Liver (tissue), 9 donors: ENCODE data around the gene SLC2A6. TPM values are rescaled to one million over a fixed set of nuclear protein-coding genes. Genes with fewer than 3 reads are reported as not detected.

Experiments
- DNase-seq: peaks from one replicate; pipeline ENCODE4 v3.0.0-alpha.2; 2017; ENCODE audit warnings: low spot score
- H3K27ac ChIP-seq, 2 donors: one replicate each; pipeline ENCODE4 v1.7.0; 2013; ENCODE audit warnings: inconsistent platforms in 2 of 2, low read length in 2 of 2, control low read depth in 1 of 2, low read depth in 1 of 2, mild to moderate bottlenecking in 1 of 2
- H3K27me3 ChIP-seq, 4 donors: one replicate each; pipeline versions ENCODE4 v1.6.1 to v1.7.0; 2013; ENCODE audit warnings: low read length in 3 of 4, inconsistent platforms in 1 of 4, mild to moderate bottlenecking in 1 of 4, moderate library complexity in 1 of 4; ENCODE audit not compliant: control insufficient read depth in 4 of 4, insufficient read depth in 4 of 4
- H3K36me3 ChIP-seq, 4 donors: one replicate each; pipeline versions ENCODE4 v1.6.1 to v1.7.0; 2013; ENCODE audit warnings: low read length in 3 of 4, mild to moderate bottlenecking in 3 of 4, low read depth in 1 of 4, moderate library complexity in 1 of 4; ENCODE audit not compliant: control insufficient read depth in 4 of 4, insufficient read depth in 3 of 4
- H3K4me1 ChIP-seq, 4 donors: one replicate each; pipeline versions ENCODE4 v1.6.1 to v1.7.0; 2013; ENCODE audit warnings: low read length in 3 of 4, mild to moderate bottlenecking in 3 of 4, moderate library complexity in 1 of 4; ENCODE audit not compliant: control insufficient read depth in 4 of 4, insufficient read depth in 4 of 4
- H3K4me3 ChIP-seq, 3 donors: one replicate each; pipeline versions ENCODE4 v1.6.1 to v1.7.0; 2013; ENCODE audit warnings: low read length in 3 of 3, control low read depth in 1 of 3, low read depth in 1 of 3, mild to moderate bottlenecking in 1 of 3
- H3K9ac ChIP-seq, 2 donors: one replicate each; pipeline ENCODE4 v1.7.0; 2013; ENCODE audit warnings: low read length in 2 of 2, mild to moderate bottlenecking in 2 of 2, moderate library complexity in 2 of 2, control low read depth in 1 of 2, low read depth in 1 of 2
- H3K9me3 ChIP-seq, 4 donors: one replicate each; pipeline versions ENCODE4 v1.6.1 to v1.7.0; 2013; ENCODE audit warnings: low read length in 3 of 4; ENCODE audit not compliant: control insufficient read depth in 4 of 4
- EGR1 ChIP-seq, 2 donors: IDR thresholded peaks; 2 replicates each; pipeline ENCODE4 v1.6.1; 2016 to 2018; ENCODE audit warnings: antibody characterized with exemption in 2 of 2, low read depth in 2 of 2
- FOXA1 ChIP-seq: IDR thresholded peaks from 2 replicates; pipeline ENCODE4 v1.6.1; 2016; ENCODE audit warnings: antibody characterized with exemption
- FOXA2 ChIP-seq: IDR thresholded peaks from 2 replicates; pipeline ENCODE4 v1.6.1; 2016; ENCODE audit warnings: antibody characterized with exemption
- GABPA ChIP-seq, 2 donors: IDR thresholded peaks in 1 of 2; conservative IDR thresholded peaks in 1 of 2; 2 replicates each; pipeline ENCODE4 v1.6.1; 2016; ENCODE audit warnings: antibody characterized with exemption in 2 of 2, mild to moderate bottlenecking in 1 of 2, moderate library complexity in 1 of 2
- HNF4A ChIP-seq, 2 donors: conservative IDR thresholded peaks; 2 replicates each; pipeline ENCODE4 v1.6.1; 2016; ENCODE audit warnings: antibody characterized with exemption in 2 of 2, mild to moderate bottlenecking in 2 of 2
- HNF4G ChIP-seq: IDR thresholded peaks from 2 replicates; pipeline ENCODE4 v1.6.1; 2016; ENCODE audit warnings: antibody characterized with exemption
- JUND ChIP-seq, 2 donors: IDR thresholded peaks; 2 replicates each; pipeline ENCODE4 v1.6.1; 2016; ENCODE audit warnings: antibody characterized with exemption in 2 of 2
- NR2F2 ChIP-seq: IDR thresholded peaks from 2 replicates; pipeline ENCODE4 v1.6.1; 2016; ENCODE audit warnings: antibody characterized with exemption
- RAD21 ChIP-seq, 2 donors: IDR thresholded peaks; 2 replicates each; pipeline ENCODE4 v1.6.1; 2016; ENCODE audit warnings: antibody characterized with exemption in 2 of 2, mild to moderate bottlenecking in 2 of 2
- RXRA ChIP-seq, 2 donors: IDR thresholded peaks; 2 replicates each; pipeline ENCODE4 v1.6.1; 2017 to 2018; ENCODE audit warnings: antibody characterized with exemption in 2 of 2, mild to moderate bottlenecking in 1 of 2
- SP1 ChIP-seq: IDR thresholded peaks from 2 replicates; pipeline ENCODE4 v1.6.1; 2018; ENCODE audit warnings: antibody characterized with exemption, mild to moderate bottlenecking
- TAF1 ChIP-seq: conservative IDR thresholded peaks from 2 replicates; pipeline ENCODE4 v1.6.1; 2016; ENCODE audit warnings: antibody characterized with exemption, mild to moderate bottlenecking
- YY1 ChIP-seq: IDR thresholded peaks from 2 replicates; pipeline ENCODE4 v1.6.1; 2016; ENCODE audit warnings: antibody characterized with exemption, mild to moderate bottlenecking
- WGBS: extraction: QIAGEN DNeasy Blood & Tissue Kit; methylation state at CpG from one replicate; pipeline ENCODE4 v1.1.7; 2013; 5-methylcytosine and 5-hydroxymethylcytosine counted together
- polyA plus RNA-seq, 2 donors: library from polyadenylated mRNA; stranded (reverse) in 1 of 2; unstranded in 1 of 2; fragments of 200-250 nt in 1 of 2; fragments of >200 nt in 1 of 2; fragmentation: Nextera tagmentation in 1 of 2; extraction: Ambion mirVana in 1 of 2; gene quantifications; one replicate each; pipeline versions ENCODE4 v1.2.1 to v1.2.3, GENCODE V29; 2013 to 2015
- total RNA-seq, 2 donors: library from RNA; depleted of rRNA; stranded (reverse); fragments of >200 nt; gene quantifications; one replicate each; pipeline ENCODE4 v1.2.3, GENCODE V29; 2014
- TF ChIP-seq, protein P1 (sequence below): fragments of 150-350 bp; IDR thresholded peaks from 2 replicates; pipeline ENCODE4 v1.5.1; 2017; ENCODE audit warnings: improper control_type of control experiment, low read depth, low read length; ENCODE audit not compliant: missing input control
- TF ChIP-seq, protein P2 (sequence below): IDR thresholded peaks from 2 replicates; pipeline ENCODE4 v1.6.1; 2016; ENCODE audit warnings: antibody characterized with exemption
- TF ChIP-seq, protein P3 (sequence below): IDR thresholded peaks from 2 replicates; pipeline ENCODE4 v1.6.1; 2016; ENCODE audit warnings: antibody characterized with exemption
- TF ChIP-seq, protein P4 (sequence below): IDR thresholded peaks from 2 replicates; pipeline ENCODE4 v1.6.1; 2016; ENCODE audit warnings: antibody characterized with exemption
- TF ChIP-seq, protein P5 (sequence below): IDR thresholded peaks from 2 replicates; pipeline ENCODE4 v1.6.1; 2016; ENCODE audit warnings: antibody characterized with exemption, mild to moderate bottlenecking
- donor health status: healthy.
- donor health status: healthy.
- donor health status: healthy.
- donor health status: healthy.
- donor health status: healthy.

SLC2A6 gene
- total and polyA plus RNA-seq, 4 donors: 1.7 to 3.9 (median 2.3) TPM

DNA sequence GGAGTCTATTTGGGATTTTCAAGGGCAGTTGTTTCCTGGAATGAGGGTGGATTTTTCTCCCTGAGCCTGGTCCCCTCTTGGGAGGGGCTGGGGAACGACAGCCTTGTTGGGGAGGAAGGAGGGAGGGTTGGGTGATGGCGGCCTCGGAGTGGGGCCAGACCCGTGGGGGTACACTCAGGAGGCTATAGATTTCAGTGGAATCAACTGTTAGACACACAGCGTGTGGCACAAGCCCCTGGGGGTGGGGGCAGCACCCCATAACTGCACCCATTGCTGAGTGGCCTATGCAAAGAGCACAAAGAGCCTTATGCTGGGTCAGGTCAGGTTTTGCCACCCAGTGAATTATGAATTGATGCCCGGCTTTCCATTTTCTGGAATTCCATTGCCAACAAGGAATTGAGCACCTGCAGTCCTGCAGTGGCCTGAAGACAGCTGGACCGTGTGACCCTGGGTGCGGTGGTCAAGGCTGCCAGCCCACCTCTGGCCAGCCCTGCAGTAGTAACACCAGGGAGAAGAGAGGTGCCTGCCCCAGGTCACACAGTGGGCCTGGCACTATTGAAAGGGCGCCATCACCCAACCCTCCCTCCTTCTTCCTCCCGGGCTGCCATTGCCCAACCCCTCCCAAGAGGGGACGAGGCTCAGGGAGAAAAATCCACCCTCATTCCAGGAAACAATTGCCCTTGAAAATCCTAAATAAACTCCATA, 37.5 kb upstream of the SLC2A6 start:
- H3K27me3 ChIP-seq: no peaks in the 10 kb centered on the region
- no peak overlapping the region for H3K27ac ChIP-seq
- no peak for DNase-seq
- H3K36me3 ChIP-seq: no peaks in the 10 kb centered on the region
- H3K4me3 ChIP-seq: no peak overlapping the region
- H3K9me3 ChIP-seq: no peaks in the 10 kb centered on the region
- WGBS: 92% methylated on average over 11 of the region's 11 CpGs
- H3K4me1 ChIP-seq: peaks cover 5 to 19% (median 14%) of the 10 kb centered on the region in 4 donors
- no peak overlapping the region for H3K9ac ChIP-seq
- TF ChIP-seq HNF4A (conservative IDR thresholded peaks at IDR 0.05) (no peak), JUND (IDR thresholded peaks at IDR 0.05) (no peak), FOXA1 (no peak)
- TF ChIP-seq, protein P1, sequence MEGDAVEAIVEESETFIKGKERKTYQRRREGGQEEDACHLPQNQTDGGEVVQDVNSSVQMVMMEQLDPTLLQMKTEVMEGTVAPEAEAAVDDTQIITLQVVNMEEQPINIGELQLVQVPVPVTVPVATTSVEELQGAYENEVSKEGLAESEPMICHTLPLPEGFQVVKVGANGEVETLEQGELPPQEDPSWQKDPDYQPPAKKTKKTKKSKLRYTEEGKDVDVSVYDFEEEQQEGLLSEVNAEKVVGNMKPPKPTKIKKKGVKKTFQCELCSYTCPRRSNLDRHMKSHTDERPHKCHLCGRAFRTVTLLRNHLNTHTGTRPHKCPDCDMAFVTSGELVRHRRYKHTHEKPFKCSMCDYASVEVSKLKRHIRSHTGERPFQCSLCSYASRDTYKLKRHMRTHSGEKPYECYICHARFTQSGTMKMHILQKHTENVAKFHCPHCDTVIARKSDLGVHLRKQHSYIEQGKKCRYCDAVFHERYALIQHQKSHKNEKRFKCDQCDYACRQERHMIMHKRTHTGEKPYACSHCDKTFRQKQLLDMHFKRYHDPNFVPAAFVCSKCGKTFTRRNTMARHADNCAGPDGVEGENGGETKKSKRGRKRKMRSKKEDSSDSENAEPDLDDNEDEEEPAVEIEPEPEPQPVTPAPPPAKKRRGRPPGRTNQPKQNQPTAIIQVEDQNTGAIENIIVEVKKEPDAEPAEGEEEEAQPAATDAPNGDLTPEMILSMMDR: no peak
- TF ChIP-seq, protein P2, sequence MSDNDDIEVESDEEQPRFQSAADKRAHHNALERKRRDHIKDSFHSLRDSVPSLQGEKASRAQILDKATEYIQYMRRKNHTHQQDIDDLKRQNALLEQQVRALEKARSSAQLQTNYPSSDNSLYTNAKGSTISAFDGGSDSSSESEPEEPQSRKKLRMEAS: no peak

DNA sequence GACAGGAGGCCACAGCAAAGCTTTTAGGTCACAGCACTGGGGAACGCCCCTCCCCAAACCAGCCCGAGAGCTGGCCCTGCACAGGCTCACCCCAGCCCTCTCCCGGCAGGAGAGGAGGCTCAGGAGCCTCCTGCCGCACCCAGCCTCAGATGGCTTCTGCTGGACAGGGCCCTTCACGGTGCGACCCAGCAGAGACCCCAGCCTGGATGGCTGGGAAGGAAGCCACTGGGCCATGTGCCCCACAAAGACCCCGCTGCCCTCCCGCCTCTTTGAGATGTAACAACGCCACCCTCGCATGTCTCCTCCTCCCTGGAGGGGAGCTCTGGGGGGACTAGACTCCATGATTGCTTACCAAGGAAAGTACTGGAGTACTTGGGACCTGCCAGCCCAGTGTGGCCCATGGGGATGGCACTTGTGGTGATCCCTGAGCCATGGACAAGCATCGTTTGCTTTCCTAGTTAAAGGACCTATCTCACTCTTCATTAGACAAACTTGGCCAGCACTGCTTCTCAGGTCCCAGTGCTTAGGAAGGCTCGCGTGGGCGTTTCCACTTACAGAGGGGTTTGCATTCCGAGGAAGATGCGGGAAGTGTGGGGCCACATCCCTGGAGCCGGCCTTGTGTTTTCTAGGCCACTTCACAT, 36.8 kb upstream of the SLC2A6 start:
- 96% methylated on average over 17 of the region's 17 CpGs for WGBS
- Histone ChIP-seq H3K4me3 (no peak overlapping the region), H3K4me1 (peaks cover 3 to 15% (median 11%) of the 10 kb centered on the region in 4 donors), H3K9ac (no peak overlapping the region), H3K27ac (no peak overlapping the region), H3K9me3 (no peaks in the 10 kb centered on the region), H3K27me3 (no peaks in the 10 kb centered on the region), H3K36me3 (no peaks in the 10 kb centered on the region)
- no peak for TF ChIP-seq NR2F2
- no peak for TF ChIP-seq SP1
- TF ChIP-seq JUND (IDR thresholded peaks at IDR 0.05): no peak
- TF ChIP-seq EGR1 (IDR thresholded peaks at IDR 0.05; ENCODE audit: low read depth in 2 of 2): no peak
- TF ChIP-seq GABPA (IDR thresholded peaks at IDR 0.05 in 1 of 2, conservative IDR thresholded peaks at IDR 0.05 in 1 of 2): no peak
- TF ChIP-seq, protein P3, sequence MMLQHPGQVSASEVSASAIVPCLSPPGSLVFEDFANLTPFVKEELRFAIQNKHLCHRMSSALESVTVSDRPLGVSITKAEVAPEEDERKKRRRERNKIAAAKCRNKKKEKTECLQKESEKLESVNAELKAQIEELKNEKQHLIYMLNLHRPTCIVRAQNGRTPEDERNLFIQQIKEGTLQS: no peak
- TF ChIP-seq, protein P2: no peak
- no peak for TF ChIP-seq RAD21 (IDR thresholded peaks at IDR 0.05)
- TF ChIP-seq RXRA (IDR thresholded peaks at IDR 0.05): no peak
- no peak for TF ChIP-seq HNF4G
- TF ChIP-seq, protein P4, sequence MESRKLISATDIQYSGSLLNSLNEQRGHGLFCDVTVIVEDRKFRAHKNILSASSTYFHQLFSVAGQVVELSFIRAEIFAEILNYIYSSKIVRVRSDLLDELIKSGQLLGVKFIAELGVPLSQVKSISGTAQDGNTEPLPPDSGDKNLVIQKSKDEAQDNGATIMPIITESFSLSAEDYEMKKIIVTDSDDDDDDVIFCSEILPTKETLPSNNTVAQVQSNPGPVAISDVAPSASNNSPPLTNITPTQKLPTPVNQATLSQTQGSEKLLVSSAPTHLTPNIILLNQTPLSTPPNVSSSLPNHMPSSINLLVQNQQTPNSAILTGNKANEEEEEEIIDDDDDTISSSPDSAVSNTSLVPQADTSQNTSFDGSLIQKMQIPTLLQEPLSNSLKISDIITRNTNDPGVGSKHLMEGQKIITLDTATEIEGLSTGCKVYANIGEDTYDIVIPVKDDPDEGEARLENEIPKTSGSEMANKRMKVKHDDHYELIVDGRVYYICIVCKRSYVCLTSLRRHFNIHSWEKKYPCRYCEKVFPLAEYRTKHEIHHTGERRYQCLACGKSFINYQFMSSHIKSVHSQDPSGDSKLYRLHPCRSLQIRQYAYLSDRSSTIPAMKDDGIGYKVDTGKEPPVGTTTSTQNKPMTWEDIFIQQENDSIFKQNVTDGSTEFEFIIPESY: no peak
- no peak for TF ChIP-seq YY1
- TF ChIP-seq FOXA1: no peak
- no peak for TF ChIP-seq TAF1
- TF ChIP-seq HNF4A (conservative IDR thresholded peaks at IDR 0.05): no peak
- TF ChIP-seq, protein P1: no peak
- TF ChIP-seq, protein P5, sequence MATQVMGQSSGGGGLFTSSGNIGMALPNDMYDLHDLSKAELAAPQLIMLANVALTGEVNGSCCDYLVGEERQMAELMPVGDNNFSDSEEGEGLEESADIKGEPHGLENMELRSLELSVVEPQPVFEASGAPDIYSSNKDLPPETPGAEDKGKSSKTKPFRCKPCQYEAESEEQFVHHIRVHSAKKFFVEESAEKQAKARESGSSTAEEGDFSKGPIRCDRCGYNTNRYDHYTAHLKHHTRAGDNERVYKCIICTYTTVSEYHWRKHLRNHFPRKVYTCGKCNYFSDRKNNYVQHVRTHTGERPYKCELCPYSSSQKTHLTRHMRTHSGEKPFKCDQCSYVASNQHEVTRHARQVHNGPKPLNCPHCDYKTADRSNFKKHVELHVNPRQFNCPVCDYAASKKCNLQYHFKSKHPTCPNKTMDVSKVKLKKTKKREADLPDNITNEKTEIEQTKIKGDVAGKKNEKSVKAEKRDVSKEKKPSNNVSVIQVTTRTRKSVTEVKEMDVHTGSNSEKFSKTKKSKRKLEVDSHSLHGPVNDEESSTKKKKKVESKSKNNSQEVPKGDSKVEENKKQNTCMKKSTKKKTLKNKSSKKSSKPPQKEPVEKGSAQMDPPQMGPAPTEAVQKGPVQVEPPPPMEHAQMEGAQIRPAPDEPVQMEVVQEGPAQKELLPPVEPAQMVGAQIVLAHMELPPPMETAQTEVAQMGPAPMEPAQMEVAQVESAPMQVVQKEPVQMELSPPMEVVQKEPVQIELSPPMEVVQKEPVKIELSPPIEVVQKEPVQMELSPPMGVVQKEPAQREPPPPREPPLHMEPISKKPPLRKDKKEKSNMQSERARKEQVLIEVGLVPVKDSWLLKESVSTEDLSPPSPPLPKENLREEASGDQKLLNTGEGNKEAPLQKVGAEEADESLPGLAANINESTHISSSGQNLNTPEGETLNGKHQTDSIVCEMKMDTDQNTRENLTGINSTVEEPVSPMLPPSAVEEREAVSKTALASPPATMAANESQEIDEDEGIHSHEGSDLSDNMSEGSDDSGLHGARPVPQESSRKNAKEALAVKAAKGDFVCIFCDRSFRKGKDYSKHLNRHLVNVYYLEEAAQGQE: no peak
- no peak for TF ChIP-seq FOXA2
- DNase-seq: no peak
